ENCODE data around the gene FOXO1.

Gene FOXO1

DNA sequence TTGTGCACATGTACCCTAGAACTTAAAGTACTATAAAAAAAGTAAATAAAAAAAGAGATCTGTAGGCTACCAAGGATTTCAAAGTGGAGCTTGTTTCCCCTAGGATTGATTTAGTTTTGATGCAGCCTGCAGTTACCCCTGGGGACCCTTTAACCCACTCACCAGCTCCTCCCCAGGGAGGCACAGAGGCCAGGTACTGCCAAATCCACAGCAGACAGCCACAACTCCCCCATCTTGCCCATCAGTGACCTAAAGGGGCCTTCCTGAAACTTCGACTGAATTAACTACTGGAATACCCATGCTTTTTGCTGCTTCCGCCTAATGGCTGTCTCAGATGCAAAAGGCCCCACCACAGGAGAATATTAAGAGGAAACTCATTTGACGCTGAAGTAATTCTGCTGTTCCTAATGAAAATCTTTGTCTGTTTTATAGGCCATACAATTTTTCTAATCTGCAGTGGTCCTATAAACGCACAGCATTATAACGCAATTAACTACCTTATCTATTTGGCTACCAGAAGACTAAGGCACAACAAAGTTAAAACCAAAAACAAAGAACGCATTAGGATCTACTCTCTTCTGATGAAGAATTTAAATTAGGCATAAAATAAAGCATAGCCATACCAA lies 95.0 kb downstream of the FOXO1 start:
- no peak for TF ChIP-seq CTCF (conservative IDR thresholded peaks at IDR 0.05; ENCODE audit: low read length)
- no peaks in the 10 kb centered on the region for H3K9me3 ChIP-seq (ENCODE audit: insufficient read depth, low read depth, low read length)
- no peak overlapping the region for H3K4me2 ChIP-seq (ENCODE audit: low read depth, low read length, poor library complexity, severe bottlenecking)
- peaks cover 3% of the 10 kb centered on the region for H4K20me1 ChIP-seq (ENCODE audit: insufficient read depth, low read length, poor library complexity, severe bottlenecking)
- H3K27me3 ChIP-seq (ENCODE audit: insufficient read depth, low read length, poor library complexity, severe bottlenecking), result no peaks in the 10 kb centered on the region
- no peak overlapping the region for H2AFZ ChIP-seq (ENCODE audit: low read length)
- H3K4me3 ChIP-seq (ENCODE audit: low read length, poor library complexity, severe bottlenecking), result no peak overlapping the region
- H3F3A ChIP-seq (ENCODE audit: low read depth), result no peaks in the 10 kb centered on the region
- H3K79me2 ChIP-seq (ENCODE audit: insufficient read depth, low read length), result peaks cover 5% of the 10 kb centered on the region; the same call in 1 of the 2 replicates
- H3K4me1 ChIP-seq (ENCODE audit: insufficient read depth, low read length, poor library complexity, severe bottlenecking), result peaks cover 11% of the 10 kb centered on the region
- H3K36me3 ChIP-seq (ENCODE audit: insufficient read depth, low read length), result no peaks in the 10 kb centered on the region
- H3K9me2 ChIP-seq (replicated peaks; ENCODE audit: low read depth, low read length), result no peaks in the 10 kb centered on the region
- no peak overlapping the region for H3K9ac ChIP-seq (ENCODE audit: low read depth, low read length, poor library complexity, severe bottlenecking)

- H3K4me2 ChIP-seq (ENCODE audit: low read depth, low read length, poor library complexity, severe bottlenecking), result no peak overlapping the region
- no peaks in the 10 kb centered on the region for H3K9me2 ChIP-seq (replicated peaks; ENCODE audit: low read depth, low read length)
- no peak overlapping the region for H3K9ac ChIP-seq (ENCODE audit: low read depth, low read length, poor library complexity, severe bottlenecking)
- H3K4me1 ChIP-seq (ENCODE audit: insufficient read depth, low read length, poor library complexity, severe bottlenecking), result peaks cover 6% of the 10 kb centered on the region
- TF ChIP-seq EZH2phosphoT487 (IDR thresholded peaks at IDR 0.05; ENCODE audit: borderline replicate concordance) (no peak), CTCF (conservative IDR thresholded peaks at IDR 0.05; ENCODE audit: low read length) (no peak)
- H4K20me1 ChIP-seq (ENCODE audit: insufficient read depth, low read length, poor library complexity, severe bottlenecking), result peaks cover 3% of the 10 kb centered on the region
- no peaks in the 10 kb centered on the region for H3K9me3 ChIP-seq (ENCODE audit: insufficient read depth, low read depth, low read length)
- no peaks in the 10 kb centered on the region for H3F3A ChIP-seq (ENCODE audit: low read depth)
- H3K4me3 ChIP-seq (ENCODE audit: low read length, poor library complexity, severe bottlenecking), result no peak overlapping the region
- no peaks in the 10 kb centered on the region for H3K36me3 ChIP-seq (ENCODE audit: insufficient read depth, low read length)
- no peak overlapping the region for H2AFZ ChIP-seq (ENCODE audit: low read length)
- H3K79me2 ChIP-seq (ENCODE audit: insufficient read depth, low read length), result peaks cover 5% of the 10 kb centered on the region; the same call in 1 of the 2 replicates
- no peaks in the 10 kb centered on the region for H3K27me3 ChIP-seq (ENCODE audit: insufficient read depth, low read length, poor library complexity, severe bottlenecking)
These were observed 95.5 kb downstream of the FOXO1 start for GRCh38 chr13:40570930-40571329.

DNA sequence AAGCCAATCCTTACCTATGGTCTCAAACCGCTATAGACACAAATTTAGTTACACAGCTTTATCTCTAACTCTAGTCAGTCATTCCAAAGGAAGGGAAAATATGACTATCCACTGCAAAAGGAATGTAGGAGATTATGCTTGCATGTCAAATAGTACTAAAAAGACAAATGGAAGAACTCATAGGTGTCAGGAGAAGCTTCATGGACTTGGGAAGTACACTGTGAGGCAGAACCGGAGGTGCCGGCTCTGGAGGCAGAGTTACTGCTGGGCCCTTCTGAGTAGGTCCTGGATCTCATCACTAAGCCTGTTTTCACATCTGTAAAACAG lies 97.5 kb downstream of the FOXO1 start:
- H3K4me3 ChIP-seq (ENCODE audit: low read length, poor library complexity, severe bottlenecking), result no peak overlapping the region
- no peaks in the 10 kb centered on the region for H3K9me2 ChIP-seq (replicated peaks; ENCODE audit: low read depth, low read length)
- H3F3A ChIP-seq (ENCODE audit: low read depth), result no peaks in the 10 kb centered on the region
- H3K9me3 ChIP-seq (ENCODE audit: insufficient read depth, low read depth, low read length), result no peaks in the 10 kb centered on the region
- peaks cover 5% of the 10 kb centered on the region; the same call in 1 of the 2 replicates for H3K79me2 ChIP-seq (ENCODE audit: insufficient read depth, low read length)
- H3K27me3 ChIP-seq (ENCODE audit: insufficient read depth, low read length, poor library complexity, severe bottlenecking), result peaks cover 9% of the 10 kb centered on the region
- TF ChIP-seq EZH2phosphoT487 (IDR thresholded peaks at IDR 0.05; ENCODE audit: borderline replicate concordance) (no peak), CTCF (conservative IDR thresholded peaks at IDR 0.05; ENCODE audit: low read length) (no peak)
- H3K4me1 ChIP-seq (ENCODE audit: insufficient read depth, low read length, poor library complexity, severe bottlenecking), result peaks cover 6% of the 10 kb centered on the region
- H3K9ac ChIP-seq (ENCODE audit: low read depth, low read length, poor library complexity, severe bottlenecking), result no peak overlapping the region
- H2AFZ ChIP-seq (ENCODE audit: low read length), result no peak overlapping the region
- no peaks in the 10 kb centered on the region for H3K36me3 ChIP-seq (ENCODE audit: insufficient read depth, low read length)
- H4K20me1 ChIP-seq (ENCODE audit: insufficient read depth, low read length, poor library complexity, severe bottlenecking), result peaks cover 4% of the 10 kb centered on the region
- no peak overlapping the region for H3K4me2 ChIP-seq (ENCODE audit: low read depth, low read length, poor library complexity, severe bottlenecking)
